A673 (cell line): Measurements from ENCODE around the gene DNMT3B.

Source experiments
- CTCF ChIP-seq: fragments of 300-800, 200-600 bp; sonication (generic); conservative IDR thresholded peaks from 2 replicates; pipeline ENCODE4 v1.5.1; 2017; ENCODE audit warnings: low read depth, mild to moderate bottlenecking, antibody characterized with exemption, low read length, moderate library complexity, mixed read lengths
- EZH2 ChIP-seq: fragments of 200-600 bp; sonication (generic); IDR thresholded peaks from 2 replicates; pipeline ENCODE4 v1.6.1; 2017; ENCODE audit warnings: borderline replicate concordance, low read depth, mild to moderate bottlenecking, mixed read lengths, antibody characterized with exemption, low read length; ENCODE audit not compliant: poor library complexity, severe bottlenecking

DNA sequence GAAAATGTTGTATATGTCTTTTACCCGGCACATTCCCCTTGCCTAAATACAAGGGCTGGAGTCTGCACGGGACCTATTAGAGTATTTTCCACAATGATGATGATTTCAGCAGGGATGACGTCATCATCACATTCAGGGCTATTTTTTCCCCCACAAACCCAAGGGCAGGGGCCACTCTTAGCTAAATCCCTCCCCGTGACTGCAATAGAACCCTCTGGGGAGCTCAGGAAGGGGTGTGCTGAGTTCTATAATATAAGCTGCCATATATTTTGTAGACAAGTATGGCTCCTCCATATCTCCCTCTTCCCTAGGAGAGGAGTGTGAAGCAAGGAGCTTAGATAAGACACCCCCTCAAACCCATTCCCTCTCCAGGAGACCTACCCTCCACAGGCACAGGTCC is 46.3 kb downstream of the DNMT3B start:
- TF ChIP-seq CTCF, result no peak
- no peak for TF ChIP-seq EZH2
